SU-DHL-6 (cell line): ENCODE results near the gene UBL5.
"Not testable (repeated sequence)": the region's sequence is repeated elsewhere in the genome, so short reads cannot be mapped to it uniquely, and the experiment has no call there.

ENCODE experiments used
- H2AFZ ChIP-seq: fragments of 200-600 bp; sonication (generic); 2 replicates; pipeline ENCODE4 v1.6.1; 2014; ENCODE audit warnings: low read depth, mild to moderate bottlenecking, moderate library complexity, mixed read lengths, antibody characterized with exemption, low read length; ENCODE audit not compliant: severe bottlenecking
- H3F3A ChIP-seq: fragments of 200-600 bp; shearing (Covaris generic); 2 replicates; pipeline ENCODE4 v1.6.0; 2016; ENCODE audit warnings: antibody characterized with exemption, mild to moderate bottlenecking; ENCODE audit not compliant: insufficient read depth
- H3K27ac ChIP-seq: fragments of 200-600 bp; sonication (generic); 2 replicates; pipeline ENCODE4 v1.5.1; 2016; ENCODE audit warnings: low read depth, mild to moderate bottlenecking, low read length, moderate library complexity, mixed read lengths
- H3K27me3 ChIP-seq: fragments of 200-600 bp; sonication (generic), shearing (Covaris generic); 2 replicates; pipeline ENCODE4 v1.6.0; 2014; ENCODE audit warnings: mild to moderate bottlenecking, low read length
- H3K36me3 ChIP-seq: fragments of 200-600 bp; sonication (generic); 2 replicates; pipeline ENCODE4 v1.6.1; 2014; ENCODE audit warnings: mild to moderate bottlenecking, low read length, mixed read lengths
- H3K4me2 ChIP-seq: fragments of 300-600, 200-600 bp; shearing (Covaris generic), sonication (generic); 2 replicates; pipeline ENCODE4 v1.6.0; 2014; ENCODE audit warnings: low read length, low read depth, mild to moderate bottlenecking; ENCODE audit not compliant: poor library complexity, severe bottlenecking
- H3K4me3 ChIP-seq: fragments of 200-600 bp; sonication (generic); 2 replicates; pipeline ENCODE4 v1.5.1; 2014; ENCODE audit warnings: antibody characterized with exemption, low read length, mild to moderate bottlenecking, mixed read lengths; ENCODE audit not compliant: insufficient read depth, poor library complexity, severe bottlenecking
- H3K79me2 ChIP-seq: fragments of 200-600 bp; sonication (generic); 2 replicates; pipeline ENCODE4 v1.6.1; 2014; ENCODE audit warnings: mild to moderate bottlenecking, low read length, moderate library complexity; ENCODE audit not compliant: insufficient read depth
- H3K9ac ChIP-seq: fragments of 200-600 bp; sonication (generic); 2 replicates; pipeline ENCODE4 v1.7.0; 2014; ENCODE audit warnings: mild to moderate bottlenecking, low read length
- H3K9me2 ChIP-seq: fragments of 200-600 bp; sonication (generic); replicated peaks from 2 replicates; pipeline ENCODE4 v1.6.1; 2014; ENCODE audit warnings: low read length; ENCODE audit not compliant: insufficient read depth
- H3K9me3 ChIP-seq: fragments of 200-600 bp; sonication (generic); 2 replicates; pipeline ENCODE4 v1.6.1; 2014; ENCODE audit warnings: low read length, mixed read lengths; ENCODE audit not compliant: insufficient read depth
- H4K20me1 ChIP-seq: fragments of 200-600 bp; sonication (generic); 2 replicates; pipeline ENCODE4 v1.6.1; 2014; ENCODE audit warnings: low read depth, mild to moderate bottlenecking, antibody characterized with exemption, low read length, moderate library complexity, mixed read lengths
- CTCF ChIP-seq: fragments of 200-600 bp; sonication (generic); IDR thresholded peaks from one replicate; pipeline ENCODE4 v1.5.1; 2017; ENCODE audit warnings: antibody characterized with exemption, mild to moderate bottlenecking, low read length, moderate library complexity; ENCODE audit not compliant: insufficient read depth, poor library complexity, severe bottlenecking
- EZH2phosphoT487 ChIP-seq: fragments of 200-600 bp; sonication (generic), shearing (Covaris generic); conservative IDR thresholded peaks from 2 replicates; pipeline ENCODE4 v1.6.1; 2018; ENCODE audit warnings: mild to moderate bottlenecking, antibody characterized with exemption, low read length, moderate library complexity, mixed read lengths

Gene UBL5

DNA sequence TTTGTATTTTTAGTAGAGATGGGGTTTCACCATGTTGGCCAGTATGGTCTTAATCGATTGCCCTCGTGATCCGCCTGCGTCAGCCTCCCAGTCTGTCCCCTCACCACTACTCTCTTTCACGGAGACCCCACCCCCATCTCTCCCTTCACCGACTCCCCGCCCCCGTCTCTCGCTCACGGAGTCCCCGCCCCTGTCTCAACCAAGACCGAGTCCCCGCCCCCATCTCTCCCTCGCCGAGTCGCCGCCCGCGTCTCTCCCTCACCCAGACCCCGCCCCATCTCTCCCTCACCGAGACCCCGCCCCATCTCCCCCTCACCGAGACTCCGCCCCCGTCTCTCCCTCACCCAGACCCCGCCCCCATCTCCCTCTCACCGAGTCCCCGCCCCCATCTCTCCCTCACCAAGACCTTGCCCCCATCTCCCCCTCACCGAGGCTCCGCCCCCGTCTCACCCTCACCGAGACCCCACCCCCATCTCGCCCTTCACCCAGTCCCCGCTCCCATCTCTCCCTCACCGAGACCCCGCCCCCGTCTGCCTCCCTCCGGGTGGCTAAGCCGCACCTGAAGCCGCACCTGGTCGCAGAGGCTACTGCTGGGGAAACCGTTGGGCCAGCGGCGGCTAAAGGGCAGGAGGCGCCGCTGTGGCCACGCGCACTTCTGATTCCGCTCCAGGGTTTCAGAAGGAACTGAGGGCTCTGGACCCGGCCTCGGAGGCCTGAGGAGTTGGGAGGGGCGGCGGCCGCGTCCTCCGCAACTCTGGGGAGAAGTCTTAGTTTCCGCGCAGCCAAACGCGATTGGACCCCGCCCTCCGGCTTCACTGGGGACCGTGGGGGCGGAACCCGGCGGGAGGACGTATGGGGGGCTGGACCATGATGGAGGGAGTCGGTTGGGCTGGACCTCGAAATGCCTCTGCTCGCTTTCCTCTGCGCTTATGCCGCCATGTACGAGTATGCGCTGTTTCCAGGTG, 42.1 kb upstream of the UBL5 start:
- Histone ChIP-seq H3F3A (no peaks in the 10 kb centered on the region), H4K20me1 (no peaks in the 10 kb centered on the region), H3K79me2 (no peaks in the 10 kb centered on the region), H3K27ac (peak overlapping the region; percentile 79), H3K4me3 (peak overlapping the region; percentile 79), H3K9me3 (no peaks in the 10 kb centered on the region), H3K9ac (peak overlapping the region; percentile 57), H3K9me2 (no peaks in the 10 kb centered on the region), H3K4me2 (peak overlapping the region; percentile 57), H2AFZ (peak overlapping the region; percentile 84), H3K36me3 (no peaks in the 10 kb centered on the region), H3K27me3 (no peaks in the 10 kb centered on the region)
- TF ChIP-seq CTCF (no peak), EZH2phosphoT487 (no peak)

GRCh38 chr19:9786342-9786741, 41.4 kb upstream of the UBL5 start:
- Histone ChIP-seq H3K27ac (0 out of 2 replicates have a peak overlapping the region, but pooled peaks have one; percentile 79), H3F3A (no peaks in the 10 kb centered on the region), H3K9ac (0 out of 2 replicates have a peak overlapping the region, but pooled peaks have one; percentile 57), H2AFZ (no peak overlapping the region), H4K20me1 (no peaks in the 10 kb centered on the region), H3K27me3 (no peaks in the 10 kb centered on the region), H3K79me2 (no peaks in the 10 kb centered on the region), H3K9me2 (no peaks in the 10 kb centered on the region), H3K4me3 (peak overlapping the region; percentile 79), H3K36me3 (no peaks in the 10 kb centered on the region), H3K4me2 (peak overlapping the region; percentile 57), H3K9me3 (no peaks in the 10 kb centered on the region)
- TF ChIP-seq EZH2phosphoT487: no peak
- TF ChIP-seq CTCF: no peak

GRCh38 chr19:9786819-9787218, 40.9 kb upstream of the UBL5 start:
- H3K9me2 ChIP-seq: no peaks in the 10 kb centered on the region
- H3K27me3 ChIP-seq: no peaks in the 10 kb centered on the region
- no peak overlapping the region for H3K27ac ChIP-seq
- no peaks in the 10 kb centered on the region for H3K36me3 ChIP-seq
- no peak overlapping the region for H3K4me2 ChIP-seq
- no peaks in the 10 kb centered on the region for H3K79me2 ChIP-seq
- no peak overlapping the region for H3K9ac ChIP-seq
- no peak for TF ChIP-seq CTCF
- no peak for TF ChIP-seq EZH2phosphoT487
- no peaks in the 10 kb centered on the region for H3F3A ChIP-seq
- no peaks in the 10 kb centered on the region for H4K20me1 ChIP-seq
- no peak overlapping the region for H2AFZ ChIP-seq
- H3K4me3 ChIP-seq: no peak overlapping the region
- H3K9me3 ChIP-seq: no peaks in the 10 kb centered on the region

DNA sequence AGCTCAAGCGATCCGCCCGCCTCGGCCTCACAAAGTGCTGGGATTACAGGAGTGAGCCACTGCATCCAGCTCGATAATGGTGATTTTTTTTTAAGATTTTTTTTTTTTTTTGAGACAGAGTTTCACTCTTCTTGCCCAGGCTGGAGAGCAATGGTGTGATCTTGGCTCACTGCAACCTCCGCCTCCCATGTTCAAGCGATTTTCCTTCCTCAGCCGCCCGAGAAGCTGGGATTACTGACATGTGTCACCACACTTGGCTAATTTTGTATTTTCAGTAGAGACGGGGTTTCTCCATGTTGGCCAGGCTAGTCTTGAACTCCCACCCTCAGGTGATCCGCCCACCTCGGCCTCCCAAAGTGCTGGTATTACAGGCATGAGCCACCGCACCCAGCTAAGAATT, 39.1 kb upstream of the UBL5 start:
- H3K27me3 ChIP-seq, H3K9me2 ChIP-seq, H3K4me2 ChIP-seq, H3K36me3 ChIP-seq, H3K79me2 ChIP-seq, H3K9me3 ChIP-seq, H3K9ac ChIP-seq, H3K4me3 ChIP-seq, H3F3A ChIP-seq, H3K27ac ChIP-seq, H2AFZ ChIP-seq, H4K20me1 ChIP-seq: not testable (repeated sequence)
